SH-SY5Y (cell line): Measurements from ENCODE around the gene PRPF19.

Source experiments
- GATA2 ChIP-seq: IDR thresholded peaks from 2 replicates; pipeline ENCODE4 v1.6.1; 2011; ENCODE audit warnings: mild to moderate bottlenecking, low read depth, low read length
- GATA3 ChIP-seq: IDR thresholded peaks from 2 replicates; pipeline ENCODE4 v1.6.1; 2011; ENCODE audit warnings: low read depth, mild to moderate bottlenecking, low read length, moderate library complexity

DNA sequence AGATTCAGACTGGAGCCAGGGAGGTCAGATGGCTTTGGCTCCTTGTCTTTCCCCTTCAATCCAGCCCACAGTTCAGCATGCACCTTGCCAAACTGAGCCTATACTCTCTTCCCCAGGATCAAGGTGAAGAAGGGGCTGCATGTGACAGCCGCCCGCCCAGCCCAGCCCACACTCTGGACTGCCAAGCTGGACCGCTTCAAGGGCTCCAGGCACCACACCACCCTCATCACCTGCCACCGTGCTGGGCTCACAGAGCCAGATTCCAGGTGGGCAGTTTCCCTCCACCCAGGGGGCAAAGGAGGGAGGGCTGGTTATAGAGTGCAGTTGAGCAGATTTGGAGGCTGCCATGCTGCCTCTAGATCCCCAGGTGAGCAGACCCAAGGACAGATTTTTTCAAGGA is 24.0 kb upstream of the PRPF19 start:
- no peak for TF ChIP-seq GATA3
- TF ChIP-seq GATA2 = no peak
